IMR-90 (cell line): ENCODE data around the gene KLHL9. TPM values are rescaled to one million over a fixed set of nuclear protein-coding genes. Genes with fewer than 3 reads are reported as not detected.

ENCODE experiments used
- ATAC-seq: fragments of 200-7000 bp; cut with Tn5 transposase; 2 replicates; pipeline ENCODE4 v1.9.1; 2020; ENCODE audit warnings: low read depth, mild to moderate bottlenecking, moderate library complexity
- BruUV-seq: library from RNA; stranded (reverse); fragments of 400-500 nt; replicated peaks from 2 replicates; lab custom pipeline; 2021; lab: Mats Ljungman, UMichigan
- CTCF ChIA-PET: fragments of 300-600 bp; formaldehyde crosslinking; extraction: SDS; loops from one replicate; lab custom pipeline; 2021; ENCODE audit warnings: antibody characterized with exemption; lab: Yijun Ruan, JAX
- POLR2A ChIA-PET: fragments of 300-600 bp; sonication (Branson Sonifier 250); formaldehyde crosslinking; loops from one replicate; lab custom pipeline; 2022; ENCODE audit warnings: antibody characterized with exemption; ENCODE audit not compliant: unreplicated experiment; lab: Charles Lee
- DNase-seq: peaks from one replicate; pipeline ENCODE4 v3.0.0; 2013
- H2AFZ ChIP-seq: replicated peaks from 2 replicates; pipeline ENCODE3; 2013; ENCODE audit warnings: low read length, mild to moderate bottlenecking; ENCODE audit not compliant: poor library complexity
- H2AK5ac ChIP-seq: 2 replicates; pipeline ENCODE4 v1.6.1; 2013; ENCODE audit warnings: low read depth, low read length, inconsistent platforms
- H2AK9ac ChIP-seq: replicated peaks from 2 replicates; pipeline ENCODE3; 2013; ENCODE audit warnings: mild to moderate bottlenecking, low read depth, low read length, moderate library complexity; ENCODE audit not compliant: poor library complexity
- H2BK120ac ChIP-seq: 2 replicates; pipeline ENCODE4 v1.6.1; 2013; ENCODE audit warnings: low read depth, low read length, inconsistent platforms
- H2BK15ac ChIP-seq: 3 replicates; pipeline ENCODE4 v1.6.1; 2013; ENCODE audit warnings: low read depth, low read length, inconsistent platforms
- H2BK20ac ChIP-seq: 2 replicates; pipeline ENCODE4 v1.6.1; 2013; ENCODE audit warnings: low read depth, mild to moderate bottlenecking, inconsistent platforms, low read length, moderate library complexity
- H2BK5ac ChIP-seq: 2 replicates; pipeline ENCODE4 v1.6.1; 2013; ENCODE audit warnings: mild to moderate bottlenecking, low read depth, low read length, inconsistent platforms; ENCODE audit not compliant: poor library complexity, severe bottlenecking
- H3K14ac ChIP-seq: replicated peaks from 2 replicates; pipeline ENCODE4 v1.6.1; 2013; ENCODE audit warnings: low read depth, low read length, inconsistent platforms
- H3K18ac ChIP-seq: 2 replicates; pipeline ENCODE4 v1.6.1; 2013; ENCODE audit warnings: low read depth, low read length, control low read depth
- H3K23ac ChIP-seq: 2 replicates; pipeline ENCODE4 v1.6.1; 2013; ENCODE audit warnings: low read depth, low read length, inconsistent platforms
- H3K27ac ChIP-seq: 2 replicates; pipeline ENCODE4 v1.5.1; 2013; ENCODE audit warnings: mild to moderate bottlenecking, control low read depth, low read length; ENCODE audit not compliant: insufficient read depth
- H3K27me3 ChIP-seq: 2 replicates; pipeline ENCODE4 v1.6.1; 2013; ENCODE audit warnings: low read length; ENCODE audit not compliant: control insufficient read depth, insufficient read depth
- H3K36me3 ChIP-seq: 2 replicates; pipeline ENCODE4 v1.6.1; 2013; ENCODE audit warnings: low read length, mixed read lengths; ENCODE audit not compliant: control insufficient read depth, insufficient read depth
- H3K4ac ChIP-seq: 2 replicates; pipeline ENCODE4 v1.6.1; 2013; ENCODE audit warnings: low read depth, low read length, inconsistent platforms
- H3K4me1 ChIP-seq: 2 replicates; pipeline ENCODE4 v1.6.1; 2013; ENCODE audit warnings: low read length, mixed read lengths; ENCODE audit not compliant: control insufficient read depth, insufficient read depth
- H3K4me2 ChIP-seq: 2 replicates; pipeline ENCODE4 v1.6.1; 2013; ENCODE audit warnings: low read depth, mild to moderate bottlenecking, control low read depth, low read length, moderate library complexity
- H3K4me3 ChIP-seq: 2 replicates; pipeline ENCODE4 v1.5.1; 2013; ENCODE audit warnings: low read depth, mild to moderate bottlenecking, control low read depth, low read length, moderate library complexity; ENCODE audit not compliant: insufficient read depth
- H3K56ac ChIP-seq: 2 replicates; pipeline ENCODE4 v1.6.1; 2013; ENCODE audit warnings: low read length, inconsistent platforms; ENCODE audit not compliant: insufficient read depth; ENCODE audit errors: extremely low read depth
- H3K79me1 ChIP-seq, 2 experiments: 2 replicates each; pipeline ENCODE4 v1.6.1; 2013; ENCODE audit warnings: low read length in 2 of 2, inconsistent platforms in 1 of 2, low read depth in 1 of 2
- H3K9ac ChIP-seq: 2 replicates; pipeline ENCODE4 v1.6.1; 2013; ENCODE audit warnings: low read depth, low read length, control low read depth
- H3K9me1 ChIP-seq: 2 replicates; pipeline ENCODE4 v1.6.1; 2013; ENCODE audit warnings: low read length, inconsistent platforms; ENCODE audit not compliant: insufficient read depth
- H3K9me3 ChIP-seq: 2 replicates; pipeline ENCODE4 v1.6.1; 2013; ENCODE audit warnings: low read length; ENCODE audit not compliant: control insufficient read depth, insufficient read depth
- H4K20me1 ChIP-seq: 2 replicates; pipeline ENCODE4 v1.6.1; 2013; ENCODE audit warnings: low read length, inconsistent platforms; ENCODE audit not compliant: insufficient read depth
- H4K5ac ChIP-seq: 2 replicates; pipeline ENCODE4 v1.6.1; 2013; ENCODE audit warnings: mild to moderate bottlenecking, low read depth, low read length, control low read depth
- H4K8ac ChIP-seq, 2 experiments: 2 replicates each; pipeline ENCODE4 v1.6.1; 2013; ENCODE audit warnings: low read depth in 2 of 2, low read length in 2 of 2, control low read depth in 1 of 2, inconsistent platforms in 1 of 2
- H4K91ac ChIP-seq: 2 replicates; pipeline ENCODE4 v1.6.1; 2013; ENCODE audit warnings: low read depth, low read length, inconsistent platforms; ENCODE audit not compliant: insufficient read depth
- BHLHE40 ChIP-seq: fragments of 150-350 bp; IDR thresholded peaks from 2 replicates; pipeline ENCODE4 v1.6.1; 2016; ENCODE audit warnings: mild to moderate bottlenecking, low read depth, low read length
- CEBPB ChIP-seq: IDR thresholded peaks from 2 replicates; pipeline ENCODE4 v1.6.1; 2012; ENCODE audit warnings: low read depth, low read length, improper control_type of control experiment
- CHD1 ChIP-seq: IDR thresholded peaks from 2 replicates; pipeline ENCODE4 v1.6.1; 2012; ENCODE audit warnings: low read depth, low read length, improper control_type of control experiment
- CTCF ChIP-seq: conservative IDR thresholded peaks from 2 replicates; pipeline ENCODE4 v1.5.1; 2012; ENCODE audit warnings: mild to moderate bottlenecking, low read depth, low read length, improper control_type of control experiment
- ELK1 ChIP-seq: fragments of 150-350 bp; IDR thresholded peaks from 2 replicates; pipeline ENCODE4 v1.6.1; 2016; ENCODE audit warnings: low read depth, mild to moderate bottlenecking, low read length, moderate library complexity, borderline replicate concordance
- FOS ChIP-seq: fragments of 150-350 bp; IDR thresholded peaks from 2 replicates; pipeline ENCODE4 v1.6.1; 2016; ENCODE audit warnings: low read depth, low read length
- MAFK ChIP-seq: IDR thresholded peaks from 2 replicates; pipeline ENCODE4 v1.6.1; 2012; ENCODE audit warnings: low read depth, low read length, improper control_type of control experiment
- MAZ ChIP-seq: IDR thresholded peaks from 2 replicates; pipeline ENCODE4 v1.6.1; 2012; ENCODE audit warnings: low read depth, mild to moderate bottlenecking, low read length, improper control_type of control experiment, moderate library complexity, borderline replicate concordance
- MXI1 ChIP-seq: IDR thresholded peaks from 2 replicates; pipeline ENCODE4 v1.6.1; 2012; ENCODE audit warnings: low read depth, mild to moderate bottlenecking, low read length, moderate library complexity, borderline replicate concordance
- NFE2L2 ChIP-seq: fragments of 150-350 bp; IDR thresholded peaks from 2 replicates; pipeline ENCODE4 v1.6.1; 2016; ENCODE audit warnings: low read depth, mild to moderate bottlenecking, low read length
- POLR2A ChIP-seq: IDR thresholded peaks from 2 replicates; pipeline ENCODE4 v1.6.1; 2012; ENCODE audit warnings: mild to moderate bottlenecking, low read depth, low read length
- RAD21 ChIP-seq: IDR thresholded peaks from 2 replicates; pipeline ENCODE4 v1.6.1; 2012; ENCODE audit warnings: low read length, improper control_type of control experiment
- RCOR1 ChIP-seq: IDR thresholded peaks from 2 replicates; pipeline ENCODE4 v1.6.1; 2012; ENCODE audit warnings: mild to moderate bottlenecking, low read length, improper control_type of control experiment; ENCODE audit not compliant: insufficient replicate concordance
- RFX5 ChIP-seq: IDR thresholded peaks from 2 replicates; pipeline ENCODE4 v1.8.0; 2012; ENCODE audit warnings: low read depth, mild to moderate bottlenecking, low read length, moderate library complexity
- SMC3 ChIP-seq: fragments of 150-350 bp; IDR thresholded peaks from 2 replicates; pipeline ENCODE4 v1.6.1; 2016; ENCODE audit warnings: low read depth, mild to moderate bottlenecking, antibody characterized with exemption, low read length, moderate library complexity
- USF2 ChIP-seq: fragments of 150-350 bp; IDR thresholded peaks from 2 replicates; pipeline ENCODE4 v1.6.1; 2017; ENCODE audit warnings: mild to moderate bottlenecking, antibody characterized with exemption, low read length, low read depth
- WGBS, 2 experiments: methylation state at CpG; one replicate each; pipeline versions ENCODE4 v1.1.5 to v1.1.7; 2013; ENCODE audit warnings: missing lambda C conversion rate in 2 of 2; ENCODE audit not compliant: insufficient read length in 1 of 2; ENCODE audit errors: extremely low coverage in 2 of 2; 5-methylcytosine and 5-hydroxymethylcytosine counted together
- dilution Hi-C: fragments of 300-500 bp; cut with HindIII; formaldehyde crosslinking; loops from one replicate; pipeline ENCODE4 v1.14.3; 2018; ENCODE audit warnings: low sequenced_read_pairs; ENCODE audit not compliant: unreplicated experiment
- in situ Hi-C: fragments of 300-500 bp; cut with MboI; formaldehyde crosslinking; loops from 3 replicates; pipeline ENCODE4 v1.14.3; 2019; ENCODE audit warnings: low sequenced_read_pairs, inconsistent platforms, mixed read lengths
- intact Hi-C: fragments of 100-400 bp; cut with micrococcal nuclease; formaldehyde crosslinking; loops from 2 replicates; pipeline ENCODE4 v1.10.0; 2022
- polyA plus RNA-seq, 3 experiments: library from polyadenylated mRNA; depleted of rRNA; stranded (reverse); fragments of >200 nt; gene quantifications; 2 replicates each; pipeline ENCODE4 v1.2.3, GENCODE V29; 2012; ENCODE audit warnings: low replicate concordance in 1 of 3
- total RNA-seq: library from RNA; depleted of rRNA; stranded (reverse); fragments of >200 nt; gene quantifications from 2 replicates; pipeline ENCODE4 v1.2.3, GENCODE V29; 2012

Gene KLHL9
- total and polyA plus RNA-seq, 2 of the 4 experiments (the other 2 are of a cell fraction), result 12.9 to 46.4 TPM

GRCh38 chr9:21340735-21341134, 5.5 kb upstream of the KLHL9 start:
- POLR2A ChIA-PET, result no interaction called here
- CTCF ChIA-PET, result no interaction called here
- Histone ChIP-seq H2BK20ac (no peak overlapping the region), H3K14ac (no peak overlapping the region), H3K4ac (no peak overlapping the region), H3K4me3 (no peak overlapping the region), H4K8ac (no peak overlapping the region), H3K4me1 (no peaks in the 10 kb centered on the region), H3K56ac (no peak overlapping the region), H2AFZ (no peak overlapping the region), H3K9ac (no peak overlapping the region), H3K18ac (no peak overlapping the region), H3K27ac (no peak overlapping the region), H2BK120ac (no peak overlapping the region), H3K79me1 (no peaks in the 10 kb centered on the region), H2AK5ac (no peak overlapping the region), H3K27me3 (peaks cover 7% of the 10 kb centered on the region), H2BK15ac (no peak overlapping the region), H4K5ac (no peak overlapping the region), H3K36me3 (no peaks in the 10 kb centered on the region), H3K9me3 (no peaks in the 10 kb centered on the region), H3K4me2 (no peak overlapping the region), H3K23ac (no peak overlapping the region), H2BK5ac (no peak overlapping the region), H3K9me1 (no peaks in the 10 kb centered on the region), H2AK9ac (no peak overlapping the region), H4K91ac (no peak overlapping the region), H4K20me1 (no peaks in the 10 kb centered on the region)
- intact Hi-C loops (no loop called here), dilution Hi-C loops (no loop called here), in situ Hi-C loops (loop anchor here (25.0 kb wide), 2 partner anchors 322 to 672 kb away; partner anchors contain the start of gene CDKN2B)
- TF ChIP-seq MAFK, result no peak
- no peak for TF ChIP-seq FOS
- TF ChIP-seq RAD21, result no peak
- no peak for TF ChIP-seq CHD1
- TF ChIP-seq RFX5, result no peak
- TF ChIP-seq CEBPB, result no peak
- no peak for TF ChIP-seq POLR2A
- no peak for TF ChIP-seq CTCF
- TF ChIP-seq NFE2L2, result no peak
- no peak for TF ChIP-seq MAZ
- TF ChIP-seq USF2, result no peak
- no peak for TF ChIP-seq MXI1
- no peak for TF ChIP-seq RCOR1
- no peak for TF ChIP-seq ELK1
- no peak for TF ChIP-seq SMC3
- TF ChIP-seq BHLHE40, result no peak
- BruUV-seq, result no TSS peak
- ATAC-seq (no peak), DNase-seq (no peak)
- no CpG with 5 or more reads among the region's 4 CpGs for WGBS, 2 experiments
